Measurements from ENCODE around the gene CLDND2.
A peak's percentile ranks its signal among the peaks of the same experiment; 100 is the strongest.

The CLDND2 gene

GRCh38 chr19:51382004-51382403, 13.2 kb upstream of the CLDND2 start:
- TF ChIP-seq PAX5 (IDR thresholded peaks at IDR 0.05; ENCODE audit: insufficient read depth, low read length, severe bottlenecking) (no peak), SPI1 (IDR thresholded peaks at IDR 0.05; ENCODE audit: low read depth, low read length) (no peak), POLR2A (IDR thresholded peaks at IDR 0.05; ENCODE audit: low read depth, low read length) (no peak), POU2F2 (IDR thresholded peaks at IDR 0.05; ENCODE audit: low read depth, low read length) (no peak), POLR2AphosphoS5 (IDR thresholded peaks at IDR 0.05; ENCODE audit: low read depth, low read length) (no peak), TAF1 (IDR thresholded peaks at IDR 0.05; ENCODE audit: low read depth, low read length) (no peak)
- DNase-seq (ENCODE audit: insufficient read length, low spot score) (no peak), FAIRE-seq (no peak)

GRCh38 chr19:51380379-51380778, 11.6 kb upstream of the CLDND2 start:
- no peak for DNase-seq (ENCODE audit: insufficient read length, low spot score)

DNA sequence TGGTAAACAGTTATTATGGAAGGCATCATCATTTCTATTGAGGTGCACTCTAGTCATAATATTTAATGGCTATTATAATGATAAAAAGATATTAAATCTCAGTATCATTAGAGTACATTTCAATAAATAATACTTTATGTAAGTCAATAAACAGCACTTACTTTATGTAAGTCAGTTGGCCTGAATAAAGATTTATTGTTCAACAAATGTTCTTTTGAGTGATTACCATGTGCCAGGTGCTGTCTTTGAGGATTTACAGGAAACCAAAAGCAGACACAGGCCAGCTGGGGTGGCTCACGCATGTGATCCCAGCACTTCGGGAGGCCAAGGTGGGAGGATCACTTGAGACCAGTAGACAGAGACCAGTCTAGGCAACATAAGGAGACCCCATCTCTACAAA, 8.6 kb upstream of the CLDND2 start:
- FAIRE-seq = no peak

More at GRCh38 chr19:51380379-51380778, 11.6 kb upstream of the CLDND2 start:
- FAIRE-seq = no peak
- TF ChIP-seq POLR2A (IDR thresholded peaks at IDR 0.05; ENCODE audit: low read depth, low read length) (no peak), TAF1 (IDR thresholded peaks at IDR 0.05; ENCODE audit: low read depth, low read length) (no peak), POU2F2 (IDR thresholded peaks at IDR 0.05; ENCODE audit: low read depth, low read length) (no peak), POLR2AphosphoS5 (IDR thresholded peaks at IDR 0.05; ENCODE audit: low read depth, low read length) (no peak), PAX5 (IDR thresholded peaks at IDR 0.05; ENCODE audit: insufficient read depth, low read length, severe bottlenecking) (no peak), SPI1 (IDR thresholded peaks at IDR 0.05; ENCODE audit: low read depth, low read length) (no peak)

DNA sequence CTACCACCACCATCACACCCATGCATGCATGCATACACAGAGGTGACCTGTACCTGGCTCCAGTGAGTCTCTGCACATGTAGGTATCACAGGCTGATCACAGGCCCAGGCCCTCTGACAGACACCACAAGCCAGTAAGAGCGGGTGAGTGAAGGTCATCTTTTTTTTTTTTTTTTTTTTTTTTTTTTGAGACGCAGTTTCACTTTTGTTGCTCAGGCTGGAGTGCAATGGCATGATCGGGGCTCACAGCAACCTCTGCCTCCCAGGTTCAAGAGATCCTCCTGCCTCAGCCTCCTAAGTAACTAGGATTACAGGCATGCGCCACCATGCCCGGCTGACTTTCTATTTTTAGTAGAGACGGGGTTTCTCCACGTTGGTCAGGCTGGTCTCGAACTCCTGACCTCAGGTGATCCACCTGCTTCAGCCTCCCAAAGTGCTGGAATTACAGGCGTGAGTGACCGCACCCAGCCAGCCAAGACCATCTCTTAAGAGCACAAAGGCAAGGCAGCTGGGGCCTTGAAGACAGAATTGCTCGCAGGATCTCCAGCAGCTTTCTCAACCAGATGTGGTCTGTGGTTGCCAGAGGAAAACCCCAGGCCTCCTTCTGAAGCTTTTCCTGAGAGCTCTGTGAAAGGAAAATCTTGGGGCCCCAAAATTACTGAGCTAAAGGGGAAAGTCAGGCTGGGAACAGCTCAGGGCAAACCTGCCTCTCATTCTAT, 6.9 kb upstream of the CLDND2 start:
- FAIRE-seq (peak; percentile 23), DNase-seq (ENCODE audit: insufficient read length, low spot score) (no peak)
- no peak for TF ChIP-seq TAF1 (IDR thresholded peaks at IDR 0.05; ENCODE audit: low read depth, low read length)
- TF ChIP-seq POLR2A (IDR thresholded peaks at IDR 0.05; ENCODE audit: low read depth, low read length) = no peak
- TF ChIP-seq PAX5 (IDR thresholded peaks at IDR 0.05; ENCODE audit: insufficient read depth, low read length, severe bottlenecking) = no peak
- TF ChIP-seq SPI1 (IDR thresholded peaks at IDR 0.05; ENCODE audit: low read depth, low read length) = no peak
- TF ChIP-seq POU2F2 (IDR thresholded peaks at IDR 0.05; ENCODE audit: low read depth, low read length) = no peak
- TF ChIP-seq POLR2AphosphoS5 (IDR thresholded peaks at IDR 0.05; ENCODE audit: low read depth, low read length) = no peak

More for the DNA sequence above, 8.6 kb upstream of the CLDND2 start:
- DNase-seq (ENCODE audit: insufficient read length, low spot score) = no peak
- TF ChIP-seq POLR2A (IDR thresholded peaks at IDR 0.05; ENCODE audit: low read depth, low read length) (no peak), PAX5 (IDR thresholded peaks at IDR 0.05; ENCODE audit: insufficient read depth, low read length, severe bottlenecking) (no peak)

- FAIRE-seq (peak; percentile 91), DNase-seq (ENCODE audit: insufficient read length, low spot score) (no peak)
- TF ChIP-seq TAF1 (IDR thresholded peaks at IDR 0.05; ENCODE audit: low read depth, low read length) (peak; percentile 28; the same call in 1 of the 2 replicates), POU2F2 (IDR thresholded peaks at IDR 0.05; ENCODE audit: low read depth, low read length) (peak; percentile 56; the same call in 1 of the 2 replicates), PAX5 (IDR thresholded peaks at IDR 0.05; ENCODE audit: insufficient read depth, low read length, severe bottlenecking) (no peak), POLR2A (IDR thresholded peaks at IDR 0.05; ENCODE audit: low read depth, low read length) (no peak; the same call in 1 of the 2 replicates), POLR2AphosphoS5 (IDR thresholded peaks at IDR 0.05; ENCODE audit: low read depth, low read length) (no peak), SPI1 (IDR thresholded peaks at IDR 0.05; ENCODE audit: low read depth, low read length) (peak; percentile 67)
These were observed 4.1 kb upstream of the CLDND2 start, which contains the start of gene NKG7 for GRCh38 chr19:51372649-51373504. Gene NKG7 (minus strand): TSS chr19:51372654. CDS start chr19:51372535, 119 bp downstream.

DNA sequence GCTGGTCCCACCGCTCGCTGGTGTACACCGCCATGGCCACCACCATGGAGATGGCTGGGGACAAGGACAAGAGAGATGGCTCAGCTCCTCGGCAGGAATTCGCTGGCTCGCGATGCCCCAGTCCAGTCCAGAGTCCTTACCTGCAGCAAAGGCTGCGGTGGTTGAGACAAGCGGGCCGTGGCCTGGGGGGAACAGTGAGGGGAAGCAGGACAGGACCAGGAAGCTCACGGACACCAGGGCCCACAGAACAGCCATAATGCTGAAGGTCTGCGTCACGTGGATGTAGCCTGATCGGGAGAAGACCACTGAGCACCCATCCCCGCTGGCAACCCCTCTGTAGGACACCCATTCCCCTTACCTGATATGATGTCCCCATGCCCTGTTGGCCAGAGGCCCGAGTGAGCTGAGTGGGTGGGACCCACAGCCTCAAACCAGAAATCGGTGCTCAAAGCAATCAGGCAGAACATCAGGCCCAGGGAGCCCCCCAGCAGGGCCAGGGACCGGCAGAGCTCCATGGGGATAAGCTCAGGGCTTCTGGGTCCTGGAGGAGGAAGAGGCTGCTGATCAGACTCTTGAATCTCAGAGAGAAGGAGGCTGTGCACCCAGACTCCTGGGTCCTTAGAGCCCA, 3.3 kb upstream of the CLDND2 start:
- TF ChIP-seq POLR2AphosphoS5 (IDR thresholded peaks at IDR 0.05; ENCODE audit: low read depth, low read length) = no peak
- TF ChIP-seq SPI1 (IDR thresholded peaks at IDR 0.05; ENCODE audit: low read depth, low read length) = no peak
- TF ChIP-seq TAF1 (IDR thresholded peaks at IDR 0.05; ENCODE audit: low read depth, low read length) = no peak
- no peak for TF ChIP-seq PAX5 (IDR thresholded peaks at IDR 0.05; ENCODE audit: insufficient read depth, low read length, severe bottlenecking)
- TF ChIP-seq POLR2A (IDR thresholded peaks at IDR 0.05; ENCODE audit: low read depth, low read length) = no peak
- TF ChIP-seq POU2F2 (IDR thresholded peaks at IDR 0.05; ENCODE audit: low read depth, low read length) = no peak

DNA sequence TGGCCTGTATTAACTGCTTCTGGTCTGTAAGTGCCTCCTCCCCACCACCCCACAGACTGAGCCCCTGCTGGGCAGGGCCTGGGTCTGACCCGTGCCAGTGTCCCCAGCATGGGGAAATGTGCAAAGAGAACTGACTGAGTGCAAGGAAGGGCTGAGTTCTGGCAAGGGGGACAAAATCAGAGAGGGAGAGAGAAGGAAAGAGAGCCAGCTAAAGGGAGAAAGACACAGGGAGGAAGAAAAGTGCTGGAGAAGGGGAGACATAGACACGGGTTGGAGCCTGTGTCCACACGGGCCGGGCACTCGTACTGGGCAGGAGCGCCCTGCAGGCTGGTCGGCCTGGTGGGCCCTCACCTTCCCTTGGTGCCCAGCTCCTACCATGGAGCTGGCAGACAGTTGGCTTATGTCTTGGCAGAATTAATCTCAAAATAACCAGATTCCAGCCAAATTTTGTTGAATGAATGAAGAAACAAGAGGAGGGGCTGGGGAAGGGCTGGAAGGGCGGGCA, 2.4 kb upstream of the CLDND2 start:
- TF ChIP-seq TAF1 (IDR thresholded peaks at IDR 0.05; ENCODE audit: low read depth, low read length) = no peak
- no peak for TF ChIP-seq POLR2AphosphoS5 (IDR thresholded peaks at IDR 0.05; ENCODE audit: low read depth, low read length)
- TF ChIP-seq PAX5 (IDR thresholded peaks at IDR 0.05; ENCODE audit: insufficient read depth, low read length, severe bottlenecking) = no peak
- TF ChIP-seq POU2F2 (IDR thresholded peaks at IDR 0.05; ENCODE audit: low read depth, low read length) = no peak
- no peak for TF ChIP-seq POLR2A (IDR thresholded peaks at IDR 0.05; ENCODE audit: low read depth, low read length)
- TF ChIP-seq SPI1 (IDR thresholded peaks at IDR 0.05; ENCODE audit: low read depth, low read length) = no peak
- FAIRE-seq (no peak), DNase-seq (ENCODE audit: insufficient read length, low spot score) (no peak)

More for the DNA sequence above, 3.3 kb upstream of the CLDND2 start:
- FAIRE-seq (peak; percentile 40), DNase-seq (ENCODE audit: insufficient read length, low spot score) (no peak)

DNA sequence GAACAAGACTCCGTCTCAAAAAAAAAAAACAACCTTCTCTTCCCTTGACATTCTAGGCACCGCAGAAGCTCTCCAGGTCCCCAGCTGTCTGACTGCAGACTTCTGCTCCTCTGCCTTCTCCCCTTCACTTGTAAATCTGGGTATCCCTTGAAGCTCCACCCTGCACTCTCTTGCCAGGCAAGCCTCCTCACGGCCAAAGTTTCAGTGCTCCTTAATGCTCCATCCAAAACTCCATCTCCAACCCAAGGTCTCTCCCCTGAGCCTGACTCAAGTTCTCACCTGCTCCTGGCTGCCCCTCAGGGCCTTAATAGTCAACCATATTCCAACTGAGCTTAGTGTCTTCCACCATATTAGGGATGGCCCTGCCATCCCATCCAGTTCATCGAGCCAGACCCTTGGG, 1.4 kb upstream of the CLDND2 start:
- DNase-seq (ENCODE audit: insufficient read length, low spot score) = no peak
- TF ChIP-seq POLR2AphosphoS5 (IDR thresholded peaks at IDR 0.05; ENCODE audit: low read depth, low read length) (no peak), PAX5 (IDR thresholded peaks at IDR 0.05; ENCODE audit: insufficient read depth, low read length, severe bottlenecking) (no peak), TAF1 (IDR thresholded peaks at IDR 0.05; ENCODE audit: low read depth, low read length) (no peak), SPI1 (IDR thresholded peaks at IDR 0.05; ENCODE audit: low read depth, low read length) (no peak), POLR2A (IDR thresholded peaks at IDR 0.05; ENCODE audit: low read depth, low read length) (no peak), POU2F2 (IDR thresholded peaks at IDR 0.05; ENCODE audit: low read depth, low read length) (no peak)
- no peak for FAIRE-seq
